Skeletal muscle tissue (tissue), 4 donors: ENCODE measurements around the gene ABLIM1. TPM values are rescaled to one million over a fixed set of nuclear protein-coding genes. Genes with fewer than 3 reads are reported as not detected.
"Not testable (repeated sequence)": the region's sequence is repeated elsewhere in the genome, so short reads cannot be mapped to it uniquely, and the experiment has no call there.

Experiments used
- H3K27ac ChIP-seq: one replicate; pipeline ENCODE4 v1.7.0; 2013; ENCODE audit warnings: mild to moderate bottlenecking, low read depth, low read length, inconsistent platforms
- H3K27me3 ChIP-seq, 3 donors: one replicate each; pipeline ENCODE4 v1.7.0; 2013; ENCODE audit warnings: low read length in 3 of 3; ENCODE audit not compliant: control insufficient read depth in 3 of 3, insufficient read depth in 3 of 3
- H3K36me3 ChIP-seq, 3 donors: one replicate each; pipeline ENCODE4 v1.7.0; 2013; ENCODE audit warnings: low read length in 3 of 3; ENCODE audit not compliant: control insufficient read depth in 3 of 3, insufficient read depth in 3 of 3
- H3K4me1 ChIP-seq, 3 donors: one replicate each; pipeline ENCODE4 v1.7.0; 2013; ENCODE audit warnings: low read length in 3 of 3, mild to moderate bottlenecking in 3 of 3; ENCODE audit not compliant: control insufficient read depth in 3 of 3, insufficient read depth in 3 of 3
- H3K4me3 ChIP-seq, 3 donors: one replicate each; pipeline ENCODE4 v1.7.0; 2013; ENCODE audit warnings: low read length in 3 of 3
- H3K9ac ChIP-seq, 3 donors: one replicate each; pipeline ENCODE4 v1.7.0; 2013; ENCODE audit warnings: low read length in 3 of 3, mild to moderate bottlenecking in 3 of 3, moderate library complexity in 2 of 3, low read depth in 1 of 3
- H3K9me3 ChIP-seq, 3 donors: one replicate each; pipeline ENCODE4 v1.7.0; 2013; ENCODE audit warnings: low read length in 3 of 3; ENCODE audit not compliant: control insufficient read depth in 3 of 3
- total RNA-seq: library from RNA; depleted of rRNA; stranded (reverse); fragments of >200 nt; gene quantifications from one replicate; pipeline ENCODE4 v1.2.3, GENCODE V29; 2014
- donor health status: Osteomylitis.

The ABLIM1 gene
- total RNA-seq, result 34.4 TPM

GRCh38 chr10:114658175-114658574, at the start of gene ABLIM1:
TSS of gene ABLIM1 (minus strand) at chr10:114658275. CDS start at chr10:114658200, 75 bp downstream.
- Histone ChIP-seq H3K9ac (no peak within 1 kb of the TSS), H3K4me3 (no peak within 1 kb of the TSS), H3K9me3 (peaks cover 0 to 3% (median 0%) of the 10 kb centered on the region in 3 donors), H3K36me3 (no peaks in the 10 kb centered on the region), H3K4me1 (peaks cover 6 to 19% (median 6%) of the 10 kb centered on the region in 3 donors), H3K27me3 (no peaks in the 10 kb centered on the region), H3K27ac (no peak within 1 kb of the TSS)

GRCh38 chr10:114706458-114707055, 48.5 kb upstream of the ABLIM1 start:
- Histone ChIP-seq H3K4me1 (no peaks in the 10 kb centered on the region), H3K27me3 (no peaks in the 10 kb centered on the region), H3K4me3 (no peak overlapping the region), H3K36me3 (no peaks in the 10 kb centered on the region), H3K27ac (no peak overlapping the region), H3K9me3 (no peaks in the 10 kb centered on the region), H3K9ac (no peak overlapping the region)

- Histone ChIP-seq H3K36me3 (no peaks in the 10 kb centered on the region), H3K27me3 (no peaks in the 10 kb centered on the region), H3K9ac (no peak overlapping the region), H3K27ac (no peak overlapping the region), H3K9me3 (no peaks in the 10 kb centered on the region), H3K4me3 (no peak overlapping the region), H3K4me1 (no peaks in the 10 kb centered on the region)
These were observed 46.6 kb upstream of the ABLIM1 start for GRCh38 chr10:114704679-114705078.

GRCh38 chr10:114703377-114704107, 45.5 kb upstream of the ABLIM1 start:
- Histone ChIP-seq H3K27ac (no peak overlapping the region), H3K27me3 (no peaks in the 10 kb centered on the region), H3K9me3 (no peaks in the 10 kb centered on the region), H3K4me3 (no peak overlapping the region), H3K36me3 (no peaks in the 10 kb centered on the region), H3K4me1 (no peaks in the 10 kb centered on the region), H3K9ac (no peak overlapping the region)

- H3K4me3 ChIP-seq, result no peak overlapping the region
- peaks cover 6 to 7% (median 6%) of the 10 kb centered on the region in 3 donors for H3K4me1 ChIP-seq
- no peaks in the 10 kb centered on the region for H3K27me3 ChIP-seq
- no peaks in the 10 kb centered on the region for H3K9me3 ChIP-seq
- no peak overlapping the region for H3K9ac ChIP-seq
- H3K27ac ChIP-seq, result no peak overlapping the region
- no peaks in the 10 kb centered on the region for H3K36me3 ChIP-seq
These were observed 40.4 kb upstream of the ABLIM1 start for GRCh38 chr10:114698271-114699061.

GRCh38 chr10:114697061-114697598, 39.1 kb upstream of the ABLIM1 start:
- Histone ChIP-seq H3K9me3 (no peaks in the 10 kb centered on the region), H3K36me3 (no peaks in the 10 kb centered on the region), H3K27me3 (no peaks in the 10 kb centered on the region), H3K4me3 (peak overlapping the region in 1 of 3 donors; percentile 29), H3K9ac (peak overlapping the region in 1 of 3 donors; percentile 51), H3K4me1 (peaks cover 6 to 7% (median 6%) of the 10 kb centered on the region in 3 donors), H3K27ac (peak overlapping the region; percentile 38)

- not testable (repeated sequence) for H3K4me3 ChIP-seq, H3K4me1 ChIP-seq, H3K27ac ChIP-seq, H3K9ac ChIP-seq, H3K9me3 ChIP-seq, H3K27me3 ChIP-seq, H3K36me3 ChIP-seq
These were observed 38.2 kb upstream of the ABLIM1 start for GRCh38 chr10:114696301-114696700.

- Histone ChIP-seq H3K27ac (no peak overlapping the region), H3K4me1 (peaks cover 6 to 7% (median 6%) of the 10 kb centered on the region in 3 donors), H3K9me3 (no peaks in the 10 kb centered on the region), H3K27me3 (no peaks in the 10 kb centered on the region), H3K9ac (no peak overlapping the region), H3K4me3 (no peak overlapping the region), H3K36me3 (no peaks in the 10 kb centered on the region)
These were observed 36.7 kb upstream of the ABLIM1 start for GRCh38 chr10:114694752-114695151.

GRCh38 chr10:114694062-114694461, 36.0 kb upstream of the ABLIM1 start:
- Histone ChIP-seq H3K9ac (no peak overlapping the region), H3K27ac (no peak overlapping the region), H3K27me3 (no peaks in the 10 kb centered on the region), H3K4me3 (no peak overlapping the region), H3K9me3 (no peaks in the 10 kb centered on the region), H3K36me3 (no peaks in the 10 kb centered on the region), H3K4me1 (peaks cover 6 to 7% (median 6%) of the 10 kb centered on the region in 3 donors)
